Loucy (cell line): Measurements from ENCODE around the gene AGTRAP.

Source experiments
- CTCF ChIP-seq: fragments of 200-600 bp; sonication (generic); conservative IDR thresholded peaks from 2 replicates; pipeline ENCODE4 v1.5.1; 2014; ENCODE audit warnings: mild to moderate bottlenecking, antibody characterized with exemption, low read length
- EZH2phosphoT487 ChIP-seq: fragments of 200-600 bp; IDR thresholded peaks from 2 replicates; pipeline ENCODE4 v1.6.1; 2018; ENCODE audit warnings: antibody characterized with exemption, mild to moderate bottlenecking, moderate library complexity, borderline replicate concordance

- no peak for TF ChIP-seq CTCF
- no peak for TF ChIP-seq EZH2phosphoT487
Measured at GRCh38 chr1:11730429-11730891, 5.5 kb upstream of the AGTRAP start.
